Body of pancreas (tissue), 4 donors: Measurements from ENCODE around the gene PEDS1. TPM values are rescaled to one million over a fixed set of nuclear protein-coding genes. Genes with fewer than 3 reads are reported as not detected.
A peak's percentile ranks its signal among the peaks of the same experiment; 100 is the strongest.
"Not testable (repeated sequence)": the region's sequence is repeated elsewhere in the genome, so short reads cannot be mapped to it uniquely, and the experiment has no call there.

Experiments
- ATAC-seq: fragments of 150-250 bp; one replicate; pipeline ENCODE4 v1.9.1; 2016
- DNase-seq, 4 donors: peaks; one replicate each; pipeline ENCODE4 v3.0.0-alpha.2; 2019
- H3K27ac ChIP-seq, 4 donors: fragments of 200-600 bp; sonication (generic); 1 replicate in 3 of 4; 2 replicates in 1 of 4; pipeline versions ENCODE4 v1.5.1 to v1.6.1; 2016 to 2019; ENCODE audit warnings: mild to moderate bottlenecking in 1 of 4, mixed read lengths in 1 of 4, moderate library complexity in 1 of 4
- H3K27me3 ChIP-seq, 2 donors: fragments of 200-600 bp; sonication (generic); one replicate each; pipeline ENCODE4 v1.6.0; 2016; ENCODE audit warnings: mild to moderate bottlenecking in 1 of 2
- H3K36me3 ChIP-seq, 2 donors: fragments of 200-600 bp; sonication (generic); replicated peaks in 1 of 2; 2 replicates each; pipeline ENCODE4 v1.5.1; 2016; ENCODE audit warnings: low read depth in 2 of 2; ENCODE audit not compliant: insufficient read depth in 1 of 2
- H3K4me1 ChIP-seq: fragments of 200-600 bp; sonication (generic); one replicate; pipeline ENCODE4 v1.6.0; 2016
- H3K4me3 ChIP-seq, 2 donors: fragments of 200-600 bp; sonication (generic); 1 replicate in 1 of 2; 2 replicates in 1 of 2; pipeline ENCODE4 v1.5.1; 2016 to 2019
- H3K9me3 ChIP-seq, 3 donors: fragments of 200-600 bp; sonication (generic); 1 replicate in 2 of 3; 2 replicates in 1 of 3; pipeline ENCODE4 v1.5.1; 2016
- CTCF ChIP-seq, 7 experiments: fragments of 450-650 bp in 4 of 7; fragments of 200-600 bp in 3 of 7; sonication (generic) in 3 of 7; IDR thresholded peaks; one replicate each; pipeline ENCODE4 v1.5.1; 2016 to 2019; ENCODE audit warnings: antibody characterized with exemption in 7 of 7
- POLR2A ChIP-seq, 3 donors: fragments of 450-650 bp; IDR thresholded peaks; one replicate each; pipeline ENCODE4 v1.6.1; 2016; ENCODE audit warnings: antibody characterized with exemption in 3 of 3, mild to moderate bottlenecking in 2 of 3
- WGBS, 2 donors: methylation state at CpG; one replicate each; pipeline ENCODE4 v1.1.5; 2017; 5-methylcytosine and 5-hydroxymethylcytosine counted together
- intact Hi-C: fragments of 100-400 bp; cut with DNase I; formaldehyde crosslinking; loops from one replicate; pipeline ENCODE4 v1.15.1; 2023
- total RNA-seq, 2 donors: library from RNA; depleted of rRNA; stranded (reverse); fragments of >200 nt; gene quantifications; one replicate each; pipeline ENCODE4 v1.1.0, GENCODE V29; 2016

Gene PEDS1
- total RNA-seq, 2 donors from 2014 or later, result 9.1 to 9.6 TPM

GRCh38 chr20:50140339-50140859, 13.1 kb downstream of the PEDS1 start:
- no peaks in the 10 kb centered on the region for H3K9me3 ChIP-seq
- H3K27ac ChIP-seq, result no peak overlapping the region
- TF ChIP-seq CTCF (IDR thresholded peaks at IDR 0.05) (no peak), POLR2A (IDR thresholded peaks at IDR 0.05) (no peak)
- ATAC-seq, result no peak
- H3K4me3 ChIP-seq, result no peak overlapping the region
- DNase-seq, result no peak
- intact Hi-C loops, result no loop called here
- H3K4me1 ChIP-seq, result peaks cover 37% of the 10 kb centered on the region
- no peaks in the 10 kb centered on the region for H3K36me3 ChIP-seq
- no peaks in the 10 kb centered on the region for H3K27me3 ChIP-seq
- WGBS, 2 donors, result 72% methylated on average over 10 to 11 of the region's 11 CpGs

- Histone ChIP-seq H3K4me1 (peaks cover 37% of the 10 kb centered on the region), H3K27me3 (no peaks in the 10 kb centered on the region), H3K9me3 (no peaks in the 10 kb centered on the region), H3K4me3 (no peak overlapping the region), H3K27ac (peak overlapping the region in 3 of 4 donors; percentile 27 to 29 (median 29)), H3K36me3 (no peaks in the 10 kb centered on the region)
- intact Hi-C loops, result no loop called here
- peak in 1 of 4 donors; percentile 35 for DNase-seq
- ATAC-seq, result peak; percentile 27
- 59 to 63% methylated on average over 15 to 29 of the region's 29 CpGs for whole genome bisulfite sequencing, 2 donors
- no peak for TF ChIP-seq CTCF (IDR thresholded peaks at IDR 0.05)
- TF ChIP-seq POLR2A (IDR thresholded peaks at IDR 0.05), result no peak
Measured at GRCh38 chr20:50138479-50139393, 14.8 kb downstream of the PEDS1 start.

GRCh38 chr20:50138120-50138478, 15.4 kb downstream of the PEDS1 start:
- ATAC-seq, result peak; percentile 23
- no peak overlapping the region for H3K4me3 ChIP-seq
- whole genome bisulfite sequencing, 2 donors, result 29 to 65% methylated on average over 3 to 5 of the region's 5 CpGs
- intact Hi-C loops, result no loop called here
- peak overlapping the region in 2 of 4 donors; percentile 27 to 29 for H3K27ac ChIP-seq
- no peak for DNase-seq
- peaks cover 37% of the 10 kb centered on the region for H3K4me1 ChIP-seq
- no peaks in the 10 kb centered on the region for H3K27me3 ChIP-seq
- H3K36me3 ChIP-seq, result no peaks in the 10 kb centered on the region
- no peaks in the 10 kb centered on the region for H3K9me3 ChIP-seq
- TF ChIP-seq POLR2A (IDR thresholded peaks at IDR 0.05) (no peak), CTCF (IDR thresholded peaks at IDR 0.05) (no peak)

- H3K4me3 ChIP-seq, intact Hi-C loops, H3K27me3 ChIP-seq, H3K36me3 ChIP-seq, H3K9me3 ChIP-seq, DNase-seq: not testable (repeated sequence)
- 75 to 86% methylated on average over 13 of the region's 13 CpGs for WGBS, 2 donors
- H3K4me1 ChIP-seq, result peaks cover 37% of the 10 kb centered on the region
- H3K27ac ChIP-seq, result peak overlapping the region in 1 of 4 donors; percentile 1
- ATAC-seq, result peak; percentile 34
Measured at GRCh38 chr20:50137702-50138101, 15.8 kb downstream of the PEDS1 start.

GRCh38 chr20:50136822-50137599, 16.5 kb downstream of the PEDS1 start:
- intact Hi-C loops, result no loop called here
- WGBS, 2 donors, result 90 to 91% methylated on average over 15 of the region's 15 CpGs
- Histone ChIP-seq H3K27me3 (no peaks in the 10 kb centered on the region), H3K4me3 (no peak overlapping the region), H3K9me3 (no peaks in the 10 kb centered on the region), H3K27ac (peak overlapping the region in 1 of 4 donors; percentile 1), H3K36me3 (no peaks in the 10 kb centered on the region), H3K4me1 (peaks cover 37% of the 10 kb centered on the region)
- no peak for TF ChIP-seq CTCF (IDR thresholded peaks at IDR 0.05)
- no peak for TF ChIP-seq POLR2A (IDR thresholded peaks at IDR 0.05)
- ATAC-seq (no peak), DNase-seq (no peak)

GRCh38 chr20:50135157-50135556, 18.4 kb downstream of the PEDS1 start:
- H3K27me3 ChIP-seq, DNase-seq, intact Hi-C loops, H3K9me3 ChIP-seq, ATAC-seq, H3K4me3 ChIP-seq, H3K27ac ChIP-seq, H3K36me3 ChIP-seq: not testable (repeated sequence)
- 88 to 94% methylated on average over 1 to 7 of the region's 7 CpGs for WGBS, 2 donors
- H3K4me1 ChIP-seq, result peaks cover 24% of the 10 kb centered on the region
